Diencephalon (tissue), 1 donor: ENCODE data around the gene ZACN. TPM values are rescaled to one million over a fixed set of nuclear protein-coding genes. Genes with fewer than 3 reads are reported as not detected.
A peak's percentile ranks its signal among the peaks of the same experiment; 100 is the strongest.

Source experiments
- small RNA-seq: library from RNA; depleted of rRNA; stranded (forward); fragments of <200 nt; gene quantifications from one replicate; pipeline ENCODE3, GENCODE V24; 2014
- total RNA-seq: library from RNA; depleted of rRNA; stranded (reverse); fragments of >200 nt; gene quantifications from one replicate; pipeline ENCODE4 v1.2.3, GENCODE V29; 2014

The ZACN gene
- total RNA-seq: not detected

DNA sequence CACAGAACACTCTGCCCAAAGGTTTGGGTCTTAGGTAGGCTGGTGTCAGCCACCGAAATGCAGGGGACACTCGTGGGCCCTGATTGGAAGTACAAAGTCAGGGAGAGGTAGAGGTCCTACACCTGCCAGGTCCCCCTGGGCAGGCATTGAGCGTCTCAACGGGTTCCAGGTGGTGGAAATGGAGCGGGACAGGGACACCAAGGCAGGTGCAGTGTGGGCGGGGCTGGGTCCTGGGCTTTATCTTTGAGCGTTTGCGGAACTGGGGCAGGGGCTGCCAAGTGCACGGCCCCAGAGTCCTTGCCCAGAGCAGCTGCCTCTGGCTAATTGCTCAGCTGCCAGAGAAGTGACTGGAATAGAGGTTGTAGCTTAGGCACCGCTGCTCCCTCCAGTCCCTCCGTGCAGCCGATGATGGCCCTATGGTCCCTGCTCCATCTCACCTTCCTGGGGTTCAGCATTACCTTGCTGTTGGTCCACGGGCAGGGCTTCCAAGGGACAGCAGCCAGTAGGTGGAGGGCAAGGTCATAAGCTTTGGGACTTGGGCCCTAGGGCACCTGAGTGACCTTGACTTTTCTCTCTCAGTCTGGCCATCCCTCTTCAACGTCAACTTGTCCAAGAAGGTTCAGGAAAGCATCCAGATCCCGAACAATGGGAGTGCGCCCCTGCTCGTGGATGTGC lies at the start of gene ZACN:
ZACN (plus strand) TSS at position 323 of the 675 bp plus-strand sequence; CDS start at position 406, 83 bp downstream.

DNA sequence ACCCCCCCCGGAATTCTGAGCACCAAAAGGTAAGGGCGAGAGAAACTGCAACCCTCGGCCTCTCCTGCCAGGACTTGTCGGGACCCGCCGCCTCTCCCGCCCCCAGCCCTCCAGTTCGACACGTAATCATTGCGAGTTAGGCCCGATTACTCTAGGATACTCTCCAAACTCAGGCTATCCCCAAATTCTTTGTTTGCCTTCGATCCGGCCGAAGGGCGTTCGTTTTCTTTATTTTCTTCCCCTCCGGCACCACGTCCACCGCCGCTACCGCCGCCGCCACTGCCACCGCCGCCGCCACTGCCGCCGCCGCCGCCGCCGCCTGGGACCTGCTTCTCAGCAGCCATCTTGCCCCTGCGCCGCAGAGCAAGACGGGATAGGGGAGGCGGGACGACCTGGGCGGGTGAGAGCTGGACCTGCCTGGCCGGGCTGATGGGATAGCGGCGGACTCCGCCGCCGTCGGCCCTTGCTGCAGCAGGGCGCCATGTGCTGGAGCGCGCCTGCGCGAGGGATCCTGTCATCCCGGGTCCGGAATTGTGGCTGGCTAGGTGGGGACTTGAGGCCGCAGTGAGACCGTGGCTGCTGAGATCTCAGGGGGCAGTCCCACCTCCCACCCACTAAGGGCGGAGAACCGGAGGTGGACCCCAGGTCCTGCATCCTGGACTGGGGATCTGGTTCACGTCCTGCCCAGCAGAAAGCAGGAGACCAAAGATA lies 6.7 kb upstream of the ZACN start, which contains the start of gene SRP68:
SRP68 (minus strand) TSS at position 370 of the 711 bp plus-strand sequence; CDS start at position 344, 26 bp downstream.

DNA sequence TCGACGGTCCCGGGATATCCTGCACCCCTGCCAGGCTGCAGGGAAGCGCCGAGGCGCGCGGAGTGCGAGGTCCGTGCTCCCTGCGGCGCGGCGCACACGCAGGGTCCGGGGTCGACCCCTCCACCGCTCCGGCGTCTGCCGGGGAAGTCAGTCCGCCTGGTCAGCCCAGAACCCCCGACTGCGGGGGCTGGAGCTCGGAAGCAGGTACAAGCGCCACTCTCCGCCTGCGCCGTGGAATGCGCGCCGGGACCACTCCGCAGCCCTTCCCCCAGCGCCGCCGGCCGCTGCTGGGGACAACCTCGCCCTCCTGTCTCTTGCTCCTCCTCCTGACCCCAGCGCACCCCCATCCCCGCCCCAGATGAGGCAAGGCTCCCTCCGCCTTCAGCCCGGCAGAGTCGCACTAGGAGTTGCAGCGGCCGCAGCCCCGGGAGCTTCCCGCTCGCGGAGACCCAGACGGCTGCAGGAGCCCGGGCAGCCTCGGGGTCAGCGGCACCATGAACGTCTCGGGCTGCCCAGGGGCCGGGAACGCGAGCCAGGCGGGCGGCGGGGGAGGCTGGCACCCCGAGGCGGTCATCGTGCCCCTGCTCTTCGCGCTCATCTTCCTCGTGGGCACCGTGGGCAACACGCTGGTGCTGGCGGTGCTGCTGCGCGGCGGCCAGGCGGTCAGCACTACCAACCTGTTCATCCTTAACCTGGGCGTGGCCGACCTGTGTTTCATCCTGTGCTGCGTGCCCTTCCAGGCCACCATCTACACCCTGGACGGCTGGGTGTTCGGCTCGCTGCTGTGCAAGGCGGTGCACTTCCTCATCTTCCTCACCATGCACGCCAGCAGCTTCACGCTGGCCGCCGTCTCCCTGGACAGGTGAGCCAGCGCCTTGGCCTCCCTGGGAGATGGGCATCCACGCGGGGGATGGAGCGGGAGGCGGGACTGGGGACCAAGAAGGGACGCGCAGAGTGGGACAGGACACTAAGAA lies 4.3 kb upstream of the ZACN start, which contains the start of gene GALR2:
GALR2 (plus strand) TSS at position 392 of the 974 bp plus-strand sequence; CDS start at position 495, 103 bp downstream.

DNA sequence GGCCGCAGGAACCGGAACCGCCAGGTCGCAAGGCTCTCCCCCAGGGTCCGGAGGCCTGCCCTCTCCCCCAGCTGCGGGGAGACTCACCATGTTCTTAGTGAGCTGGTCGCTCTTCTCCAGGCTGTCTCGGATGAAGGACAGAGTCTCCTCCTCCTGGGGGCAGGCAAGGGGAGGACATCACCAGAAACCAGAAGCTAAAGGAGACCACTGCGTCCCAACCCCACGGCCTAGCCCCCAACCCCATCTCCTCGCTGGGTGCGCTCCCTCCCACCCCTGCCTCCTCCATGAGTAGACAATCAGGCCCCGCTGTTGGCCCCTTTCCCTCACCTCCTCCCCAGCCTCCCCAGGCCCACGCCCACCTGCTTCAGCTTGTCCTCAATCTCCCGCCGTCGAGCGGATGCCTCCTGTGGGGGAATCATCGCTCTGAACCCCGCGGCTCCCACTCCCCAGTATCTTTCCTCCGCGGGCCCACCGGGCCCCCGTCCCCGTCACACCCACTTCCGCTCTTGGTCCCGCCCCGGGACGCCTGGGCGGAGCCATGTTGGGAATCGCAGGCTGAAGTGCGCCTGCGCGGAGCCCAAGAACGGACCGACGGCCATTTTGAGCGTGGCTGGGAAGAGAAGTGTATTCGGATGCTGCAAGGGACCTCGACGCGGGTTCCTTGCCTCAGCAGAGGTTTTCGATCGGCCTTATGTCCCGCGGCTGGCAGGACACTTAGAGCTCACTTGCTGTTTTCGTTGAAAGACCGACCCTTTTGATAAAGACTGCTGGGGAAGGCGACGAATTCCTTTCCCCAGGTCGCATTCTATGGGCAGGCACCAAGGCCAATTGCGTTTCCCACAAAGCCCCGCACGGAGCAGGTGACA lies 24.5 kb downstream of the ZACN start, which contains the start of gene EXOC7:
EXOC7 (minus strand) TSS at position 514 of the 866 bp plus-strand sequence; CDS start at position 419, 95 bp downstream.

Small RNA genes within 50 kb of the gene (small RNA-seq; reads per million reads assigned to genes)
- gene MIR6868: 1.2 reads per million, percentile 80 among the genes with 10 or more reads in this experiment

Other genes with a start within 250 kb of the ZACN start
- gene UNC13D, start 234.8 kb upstream of the ZACN start, total RNA-seq: 2.5 TPM
- 52.1 TPM for gene WBP2, start 223.8 kb upstream of the ZACN start, total RNA-seq
- 15.2 TPM for gene TRIM47, start 200.6 kb upstream of the ZACN start, total RNA-seq
- gene TRIM65, start 182.2 kb upstream of the ZACN start, total RNA-seq: 10.6 TPM
- gene MRPL38, start 174.3 kb upstream of the ZACN start, total RNA-seq: 37.4 TPM
- gene FBF1, start 138.1 kb upstream of the ZACN start, total RNA-seq: 22.8 TPM
- 93.2 TPM for gene ACOX1, start 100.0 kb upstream of the ZACN start, total RNA-seq
- gene TEN1, start 99.9 kb upstream of the ZACN start, total RNA-seq: 8.8 TPM
- gene CDK3, start 78.3 kb upstream of the ZACN start, total RNA-seq: 2.8 TPM
- gene EVPL, start 51.9 kb upstream of the ZACN start, total RNA-seq: under 0.01 TPM
- gene SRP68, start 6.7 kb upstream of the ZACN start, total RNA-seq: 19.8 TPM
- not detected for gene GALR2, start 4.4 kb upstream of the ZACN start, total RNA-seq
- gene EXOC7, start 24.6 kb downstream of the ZACN start, total RNA-seq: 105 TPM
- gene FOXJ1, start 62.1 kb downstream of the ZACN start, total RNA-seq: 21.7 TPM
- 42.2 TPM for gene RNF157, start 161.3 kb downstream of the ZACN start, total RNA-seq
- 6.7 TPM for gene UBALD2, start 186.2 kb downstream of the ZACN start, total RNA-seq
- 7.8 TPM for gene QRICH2, start 229.1 kb downstream of the ZACN start, total RNA-seq